Right lobe of liver (tissue), 4 donors: Measurements from ENCODE around the gene GPR78.

ENCODE experiments used
- CTCF ChIP-seq, 4 donors: fragments of 200-600 bp in 3 of 4; fragments of 450-650 bp in 1 of 4; IDR thresholded peaks; one replicate each; pipeline versions ENCODE4 v1.5.1 to v1.8.0; 2016 to 2022; ENCODE audit warnings: antibody characterized with exemption in 4 of 4, mild to moderate bottlenecking in 2 of 4
- POLR2A ChIP-seq: fragments of 450-650 bp; IDR thresholded peaks from one replicate; pipeline ENCODE4 v1.6.1; 2017; ENCODE audit warnings: antibody characterized with exemption, mild to moderate bottlenecking
- donor health status: DM: no; HTN: no; CAD: no.
- donor health status: DM: no; HTN: no; CAD: no.
- donor health status: DM: no; HTN: yes; CAD: no.

GRCh38 chr4:8577046-8577445 is 3.1 kb upstream of the GPR78 start:
- TF ChIP-seq CTCF (IDR thresholded peaks at IDR 0.05), result no peak
- no peak for TF ChIP-seq POLR2A
